HG02642 (cell line): Measurements from ENCODE around the gene MVB12B.
"Not testable (repeated sequence)": the region's sequence is repeated elsewhere in the genome, so short reads cannot be mapped to it uniquely, and the experiment has no call there.

Experiments
- ATAC-seq: cut with Tn5 transposase; IDR thresholded peaks from one replicate; pipeline ENCODE4 v1.9.1; 2021; ENCODE audit warnings: mild to moderate bottlenecking; ENCODE audit not compliant: unreplicated experiment, poor library complexity

Gene MVB12B

GRCh38 chr9:126545106-126545505 is 218.5 kb downstream of the MVB12B start:
- no peak for ATAC-seq

GRCh38 chr9:126546036-126546435 is 219.4 kb downstream of the MVB12B start:
- ATAC-seq, result no peak

GRCh38 chr9:126548312-126548711 is 221.7 kb downstream of the MVB12B start:
- no peak for ATAC-seq

GRCh38 chr9:126549246-126550006 is 222.8 kb downstream of the MVB12B start:
- no peak for ATAC-seq

GRCh38 chr9:126550891-126551351 is 224.3 kb downstream of the MVB12B start:
- no peak for ATAC-seq

- no peak for ATAC-seq
Measured at GRCh38 chr9:126551812-126552211, 225.2 kb downstream of the MVB12B start.

- ATAC-seq, result no peak
Measured at GRCh38 chr9:126554292-126554691, 227.7 kb downstream of the MVB12B start.

GRCh38 chr9:126555421-126555820 is 228.8 kb downstream of the MVB12B start:
- ATAC-seq, result not testable (repeated sequence)
